Small intestine (tissue), 7 donors: ENCODE measurements around the gene PAPPA. TPM values are rescaled to one million over a fixed set of nuclear protein-coding genes. Genes with fewer than 3 reads are reported as not detected.

Experiments used
- DNase-seq, 2 donors: peaks; one replicate each; pipeline versions ENCODE4 v3.0.0 to v3.0.0-alpha.2; 2013
- FAIRE-seq: peaks from 2 replicates; lab custom pipeline; 2012; peaks lifted over from hg19 to GRCh38; lab: Jason Lieb, UNC
- H3K27ac ChIP-seq, 3 donors: one replicate each; pipeline ENCODE4 v1.5.1; 2013; ENCODE audit warnings: low read length in 2 of 3, mild to moderate bottlenecking in 2 of 3, control low read depth in 1 of 3, inconsistent platforms in 1 of 3, low read depth in 1 of 3, moderate library complexity in 1 of 3
- H3K27me3 ChIP-seq, 3 donors: one replicate each; pipeline ENCODE4 v1.6.1; 2013; ENCODE audit warnings: low read length in 3 of 3, inconsistent platforms in 1 of 3; ENCODE audit not compliant: control insufficient read depth in 3 of 3, insufficient read depth in 3 of 3
- H3K36me3 ChIP-seq, 3 donors: one replicate each; pipeline ENCODE4 v1.6.1; 2013; ENCODE audit warnings: low read length in 3 of 3, inconsistent platforms in 1 of 3, low read depth in 1 of 3, mild to moderate bottlenecking in 1 of 3, moderate library complexity in 1 of 3; ENCODE audit not compliant: control insufficient read depth in 3 of 3, insufficient read depth in 2 of 3
- H3K4me1 ChIP-seq, 3 donors: one replicate each; pipeline ENCODE4 v1.6.1; 2013; ENCODE audit warnings: low read length in 2 of 3, inconsistent platforms in 1 of 3, low read depth in 1 of 3, mild to moderate bottlenecking in 1 of 3, moderate library complexity in 1 of 3; ENCODE audit not compliant: control insufficient read depth in 3 of 3, insufficient read depth in 2 of 3
- H3K4me3 ChIP-seq, 3 donors: one replicate each; pipeline ENCODE4 v1.5.1; 2013; ENCODE audit warnings: low read length in 3 of 3, control low read depth in 1 of 3, inconsistent platforms in 1 of 3, low read depth in 1 of 3, mild to moderate bottlenecking in 1 of 3, moderate library complexity in 1 of 3
- H3K9me3 ChIP-seq, 2 donors: one replicate each; pipeline ENCODE4 v1.6.1; 2013; ENCODE audit warnings: low read depth in 1 of 2, low read length in 1 of 2; ENCODE audit not compliant: control insufficient read depth in 2 of 2, insufficient read depth in 1 of 2
- WGBS, 3 donors: extraction: QIAGEN DNeasy Blood & Tissue Kit; methylation state at CpG; one replicate each; pipeline ENCODE4 v1.1.7; 2013; 5-methylcytosine and 5-hydroxymethylcytosine counted together
- polyA plus RNA-seq, 4 donors: library from polyadenylated mRNA; stranded (reverse) in 3 of 4; unstranded in 1 of 4; fragments of 200-250 nt in 3 of 4; fragments of 120-200 nt in 1 of 4; gene quantifications; one replicate each; pipeline versions ENCODE4 v1.2.1 to v1.2.3, GENCODE V29; 2013
- donor health status: healthy with polysubstance abuse.
- donor health status: control.
- donor health status: control.
- donor health status: Bipolar disorder and iron deficiency.
- donor health status: healthy.

PAPPA gene
- polyA plus RNA-seq, 4 donors: 0.27 to 1.2 (median 0.88) TPM; not detected in 1

DNA sequence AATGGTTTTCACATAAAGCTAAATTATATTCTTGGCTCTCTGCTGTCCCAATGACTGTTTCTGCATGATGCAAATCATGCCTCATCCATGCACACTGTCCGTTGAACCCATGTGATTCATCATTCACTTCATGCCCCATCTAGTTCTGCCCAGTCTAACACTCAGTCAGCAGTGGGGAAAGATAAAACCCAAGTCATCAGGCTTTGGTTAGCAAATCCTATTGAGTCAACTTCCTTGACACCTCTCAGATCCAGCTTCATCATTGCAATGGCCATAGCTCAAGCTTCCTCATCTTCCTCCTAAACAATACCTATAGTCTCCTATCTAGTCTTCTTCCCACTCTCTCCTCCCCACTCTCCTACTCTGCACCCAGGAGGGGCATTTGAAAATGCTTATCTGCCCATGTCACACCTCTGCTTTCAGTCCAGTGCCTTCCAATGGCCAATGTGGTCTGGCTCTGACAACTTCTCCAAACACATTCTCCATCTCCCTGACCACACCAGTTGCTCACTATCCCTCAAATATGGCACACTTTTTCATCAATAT lies 267.5 kb downstream of the PAPPA start:
- WGBS, 3 donors: 82 to 86% (median 82%) methylated on average over 1 of the region's 1 CpG
- no peaks in the 10 kb centered on the region for H3K4me1 ChIP-seq
- no peak for FAIRE-seq

DNA sequence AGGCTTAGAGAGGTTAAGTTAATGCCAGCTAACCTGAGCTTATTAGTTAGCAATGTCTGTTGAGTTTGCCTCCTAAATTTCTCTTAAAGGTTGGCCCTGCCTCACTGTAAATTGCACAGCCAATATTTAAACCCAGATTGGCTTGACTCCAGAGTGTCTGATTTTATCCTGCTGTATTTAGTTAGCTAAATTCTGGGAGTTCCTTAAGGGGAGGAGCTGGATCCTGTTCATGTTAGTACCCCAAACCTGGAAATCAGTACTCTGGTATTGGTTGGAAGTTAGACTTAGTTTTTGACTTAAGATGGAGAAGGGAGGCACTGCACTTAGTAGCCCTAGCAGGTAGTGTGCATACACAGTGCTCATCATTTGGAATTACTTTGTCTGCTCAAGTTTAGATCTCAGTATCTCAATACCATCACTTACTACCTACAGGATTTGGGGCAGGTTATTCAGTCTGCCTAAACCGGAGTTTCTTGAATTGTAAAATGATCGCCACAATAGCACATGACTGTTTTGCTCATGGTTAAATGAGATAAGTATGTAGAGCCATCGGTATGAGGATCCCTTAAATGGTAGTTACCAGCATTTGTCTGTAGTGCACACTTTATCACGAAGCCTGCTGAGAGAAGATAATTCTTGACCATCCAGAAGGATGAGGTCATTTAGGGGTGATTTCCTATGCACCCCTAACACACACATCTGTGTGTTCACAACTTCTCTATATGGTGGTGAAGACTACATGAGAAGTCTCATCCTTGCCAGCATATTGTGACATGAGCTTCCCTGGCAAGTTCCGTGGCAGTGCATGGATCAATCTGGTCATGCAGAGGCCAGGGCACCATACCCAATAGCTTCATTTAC lies 268.8 kb downstream of the PAPPA start:
- Histone ChIP-seq H3K4me1 (no peaks in the 10 kb centered on the region), H3K4me3 (no peak overlapping the region), H3K36me3 (peaks cover 0 to 12% (median 0%) of the 10 kb centered on the region in 3 donors), H3K27ac (no peak overlapping the region), H3K27me3 (no peaks in the 10 kb centered on the region), H3K9me3 (no peaks in the 10 kb centered on the region)
- FAIRE-seq: no peak
- no peak for DNase-seq
- 86 to 95% (median 92%) methylated on average over 5 of the region's 5 CpGs for WGBS, 3 donors

More for the DNA sequence above, 267.5 kb downstream of the PAPPA start:
- Histone ChIP-seq H3K9me3 (no peaks in the 10 kb centered on the region), H3K4me3 (no peak overlapping the region), H3K36me3 (peaks cover 0 to 12% (median 0%) of the 10 kb centered on the region in 3 donors), H3K27me3 (no peaks in the 10 kb centered on the region), H3K27ac (no peak overlapping the region)
- no peak for DNase-seq

DNA sequence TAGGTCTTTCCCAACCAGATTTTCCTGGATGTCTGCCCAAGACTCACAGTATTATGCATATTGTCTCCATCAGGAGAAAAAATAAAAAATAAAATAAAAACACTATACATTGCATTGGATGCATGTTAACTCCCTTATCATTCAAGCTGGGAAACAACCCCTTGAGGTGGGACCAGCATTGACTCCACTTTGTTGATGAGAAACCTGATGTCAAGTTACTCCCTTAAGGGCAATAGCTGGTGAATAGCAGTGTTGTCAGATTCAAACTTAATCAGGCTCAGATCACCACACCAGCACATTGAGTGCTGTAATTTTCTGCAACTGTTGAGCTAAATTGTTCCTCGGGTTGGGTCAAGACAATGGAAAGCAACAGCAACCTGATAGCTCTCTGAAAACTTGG lies 269.6 kb downstream of the PAPPA start:
- WGBS, 3 donors: 81 to 90% (median 86%) methylated on average over 1 of the region's 1 CpG
- Histone ChIP-seq H3K4me3 (no peak overlapping the region), H3K27me3 (no peaks in the 10 kb centered on the region), H3K36me3 (peaks cover 0 to 12% (median 0%) of the 10 kb centered on the region in 3 donors), H3K9me3 (no peaks in the 10 kb centered on the region), H3K27ac (no peak overlapping the region), H3K4me1 (no peaks in the 10 kb centered on the region)
- DNase-seq: no peak
- FAIRE-seq: no peak

DNA sequence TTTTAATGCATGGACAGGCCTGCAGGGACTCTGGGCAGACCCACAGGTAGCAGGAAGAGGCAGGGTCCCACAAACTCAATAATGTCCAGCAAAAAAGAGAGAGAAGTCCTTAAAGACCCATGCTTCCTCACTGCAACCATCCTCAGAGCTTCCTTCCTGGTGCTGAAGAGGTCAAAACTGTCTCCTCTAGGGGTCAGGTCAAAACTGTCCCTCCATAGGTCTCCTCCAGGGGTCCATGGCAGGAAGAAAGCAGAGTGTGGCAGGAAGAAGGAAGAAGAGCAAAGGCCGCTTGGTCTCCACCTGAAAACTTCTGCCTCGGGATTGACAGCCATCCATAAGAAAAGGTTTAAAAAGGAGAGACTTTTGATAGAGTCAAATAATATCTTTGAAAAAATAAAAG lies 271.7 kb downstream of the PAPPA start:
- WGBS, 3 donors: 58 to 98% (median 76%) methylated on average over 2 of the region's 2 CpGs
- Histone ChIP-seq H3K36me3 (peaks cover 0 to 6% (median 0%) of the 10 kb centered on the region in 3 donors), H3K27ac (no peak overlapping the region), H3K27me3 (no peaks in the 10 kb centered on the region), H3K4me1 (no peaks in the 10 kb centered on the region), H3K4me3 (no peak overlapping the region), H3K9me3 (no peaks in the 10 kb centered on the region)
- DNase-seq (no peak), FAIRE-seq (no peak)

DNA sequence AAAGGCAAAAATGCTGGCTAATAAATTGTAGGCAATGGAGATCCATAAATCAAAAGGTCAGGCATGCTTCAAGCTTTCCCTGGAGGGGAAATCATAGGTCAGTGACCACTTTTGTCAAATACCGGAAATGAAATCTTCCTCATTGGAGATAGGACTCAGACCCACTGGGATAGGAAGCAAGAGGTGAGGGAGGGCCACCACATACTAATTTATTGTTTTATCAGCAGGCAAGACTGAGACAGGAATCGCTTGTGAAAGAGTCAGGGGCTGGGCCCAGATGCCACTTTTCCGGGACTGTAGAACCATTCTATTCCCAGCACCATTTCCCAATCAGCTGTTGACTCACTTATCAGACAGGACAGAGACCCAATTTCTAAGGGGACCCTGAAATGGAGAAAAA lies 277.3 kb downstream of the PAPPA start:
- H3K4me3 ChIP-seq: no peak overlapping the region
- DNase-seq (no peak), FAIRE-seq (no peak)
- peaks cover 0 to under 1% (median 0%) of the 10 kb centered on the region in 3 donors for H3K36me3 ChIP-seq
- no peak overlapping the region for H3K27ac ChIP-seq
- no peaks in the 10 kb centered on the region for H3K27me3 ChIP-seq
- H3K9me3 ChIP-seq: no peaks in the 10 kb centered on the region
- H3K4me1 ChIP-seq: no peaks in the 10 kb centered on the region
- WGBS, 3 donors: 90 to 94% (median 92%) methylated on average over 3 of the region's 3 CpGs

DNA sequence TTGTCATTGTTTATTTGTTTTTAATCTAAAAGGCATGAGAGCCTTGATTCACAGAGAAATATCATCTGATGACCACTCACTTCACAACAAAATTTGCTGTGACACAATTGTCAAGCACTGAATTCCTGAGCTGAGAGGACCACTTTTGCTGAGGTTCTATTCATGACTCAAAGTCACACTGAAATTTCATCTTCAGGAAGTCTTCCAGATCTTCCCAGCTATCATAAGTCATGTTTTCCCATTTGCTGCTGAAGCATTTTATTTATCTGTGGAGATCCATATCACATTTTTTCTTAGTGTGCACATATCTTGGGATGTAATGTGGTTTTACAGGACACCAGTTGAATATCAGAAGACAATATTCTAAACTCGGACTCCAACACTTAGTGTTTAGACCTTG lies 278.5 kb downstream of the PAPPA start:
- no peak for FAIRE-seq
- WGBS, 3 donors: 93 to 94% (median 93%) methylated on average over 1 of the region's 1 CpG
- Histone ChIP-seq H3K36me3 (peaks cover 0 to under 1% (median 0%) of the 10 kb centered on the region in 3 donors), H3K27me3 (no peaks in the 10 kb centered on the region), H3K27ac (no peak overlapping the region), H3K9me3 (no peaks in the 10 kb centered on the region), H3K4me3 (no peak overlapping the region), H3K4me1 (no peaks in the 10 kb centered on the region)
- DNase-seq: no peak

DNA sequence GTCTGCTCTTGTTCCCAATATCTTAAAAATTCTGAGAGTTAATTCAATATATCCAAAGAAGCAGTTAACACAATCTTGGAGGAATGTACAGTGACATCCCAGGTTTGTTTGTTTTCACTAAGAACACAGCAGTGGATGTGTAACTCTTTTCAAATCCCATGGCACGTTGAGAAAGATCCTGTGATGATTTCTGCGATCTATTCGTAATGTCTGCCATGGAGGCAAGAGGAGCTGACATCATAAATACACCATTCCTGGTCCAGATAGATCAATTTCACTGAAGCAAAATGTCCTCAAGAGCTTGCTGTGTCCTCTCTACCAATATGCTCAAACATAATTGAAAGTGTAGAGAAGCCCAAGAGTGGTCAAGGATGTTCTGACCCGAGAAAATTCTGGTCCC lies 280.7 kb downstream of the PAPPA start:
- H3K9me3 ChIP-seq: no peaks in the 10 kb centered on the region
- no peaks in the 10 kb centered on the region for H3K4me1 ChIP-seq
- no peak for FAIRE-seq
- no peak overlapping the region for H3K27ac ChIP-seq
- DNase-seq: no peak
- WGBS, 3 donors: 74 to 75% (median 75%) methylated on average over 4 of the region's 4 CpGs
- peaks cover 0 to 4% (median 0%) of the 10 kb centered on the region in 3 donors for H3K36me3 ChIP-seq
- no peak overlapping the region for H3K4me3 ChIP-seq
- no peaks in the 10 kb centered on the region for H3K27me3 ChIP-seq

DNA sequence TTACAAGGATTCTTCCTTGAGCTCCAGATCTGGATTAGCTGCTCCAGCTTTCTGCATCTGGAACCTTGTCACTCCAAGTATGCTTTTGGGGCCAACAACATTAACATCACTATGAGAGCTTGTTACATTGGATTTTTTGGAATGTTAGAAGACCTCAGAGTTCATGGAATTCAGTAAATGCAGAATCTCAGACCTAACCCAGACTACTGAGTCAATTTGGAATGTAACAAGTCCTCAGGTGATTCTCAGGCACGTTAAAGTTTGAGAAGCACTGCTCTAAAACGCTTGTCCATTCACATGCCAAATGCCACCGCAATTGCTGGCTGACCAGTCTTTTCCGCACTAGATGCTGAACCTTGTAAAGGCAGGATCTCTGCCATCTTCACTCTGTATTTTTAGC lies 282.1 kb downstream of the PAPPA start:
- Histone ChIP-seq H3K36me3 (peaks cover 0 to 7% (median 0%) of the 10 kb centered on the region in 3 donors), H3K27ac (no peak overlapping the region), H3K27me3 (no peaks in the 10 kb centered on the region), H3K4me1 (no peaks in the 10 kb centered on the region), H3K9me3 (no peaks in the 10 kb centered on the region), H3K4me3 (no peak overlapping the region)
- FAIRE-seq (no peak), DNase-seq (no peak)
- WGBS, 3 donors: 63 to 68% (median 63%) methylated on average over 4 of the region's 4 CpGs
